ENCODE measurements around the gene TRAPPC11.
"Not testable (repeated sequence)": the region's sequence is repeated elsewhere in the genome, so short reads cannot be mapped to it uniquely, and the experiment has no call there.

The TRAPPC11 gene

DNA sequence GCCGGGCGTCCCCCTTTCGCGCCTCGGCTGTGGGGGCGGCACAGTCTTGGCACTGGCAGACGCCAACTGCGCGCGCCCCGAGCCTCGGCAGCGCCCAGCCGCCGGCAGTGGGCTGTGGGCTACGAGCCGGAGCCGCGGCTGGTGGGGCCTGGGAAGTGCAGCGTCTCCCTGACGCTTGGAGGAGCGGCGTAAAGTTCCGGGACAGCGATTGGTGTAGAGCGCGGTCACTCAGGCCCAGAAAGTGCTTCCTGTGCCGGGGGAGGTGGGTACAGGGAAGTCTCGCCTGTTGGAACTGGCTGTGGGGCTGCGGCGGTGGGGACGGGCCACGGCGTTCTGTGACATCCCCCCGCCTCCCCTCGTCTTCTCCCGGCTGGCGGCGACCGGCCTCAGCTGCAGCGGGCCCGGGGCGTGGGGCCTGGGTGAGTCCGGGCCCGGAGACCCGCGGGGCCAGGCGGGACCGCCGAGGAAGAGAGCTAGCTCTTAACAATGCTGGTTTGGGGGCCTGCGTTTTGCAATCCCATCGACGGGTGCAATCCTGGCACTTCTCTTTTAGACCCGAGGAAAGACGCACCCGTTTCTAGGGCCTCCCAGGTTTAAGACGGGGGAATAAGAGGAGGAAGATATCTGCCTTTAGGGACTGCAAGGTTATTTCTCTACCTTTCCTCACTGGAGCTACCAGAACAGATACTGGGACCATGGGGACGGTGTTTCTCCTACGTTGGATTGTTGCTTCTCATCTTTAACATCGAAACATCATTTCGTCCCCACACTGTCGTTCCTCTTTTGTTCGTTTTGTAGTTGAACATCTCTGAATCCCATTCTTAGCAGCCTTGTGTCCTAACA lies at the start of gene TRAPPC11, which contains the start of gene RWDD4:
Gene TRAPPC11 (plus strand): TSS at position 265 of the 843 bp plus-strand sequence. CDS start 4,575 bp downstream, outside the sequence.
Gene RWDD4 (minus strand): TSS at position 157 of the 843 bp plus-strand sequence. CDS start 233 bp downstream, outside the sequence.
- peak; percentile 90 to 93 (median 91) for DNase-seq (ENCODE audit: low read depth in 3 of 3)

GRCh38 chr4:183610033-183610432 lies 49.1 kb upstream of the TRAPPC11 start:
- no peak for DNase-seq (ENCODE audit: low read depth in 3 of 3)

GRCh38 chr4:183610613-183611012 lies 48.5 kb upstream of the TRAPPC11 start:
- DNase-seq (ENCODE audit: low read depth in 3 of 3), result no peak

- no peak for DNase-seq (ENCODE audit: low read depth in 3 of 3)
Observed at GRCh38 chr4:183611210-183611830, 47.8 kb upstream of the TRAPPC11 start.

DNA sequence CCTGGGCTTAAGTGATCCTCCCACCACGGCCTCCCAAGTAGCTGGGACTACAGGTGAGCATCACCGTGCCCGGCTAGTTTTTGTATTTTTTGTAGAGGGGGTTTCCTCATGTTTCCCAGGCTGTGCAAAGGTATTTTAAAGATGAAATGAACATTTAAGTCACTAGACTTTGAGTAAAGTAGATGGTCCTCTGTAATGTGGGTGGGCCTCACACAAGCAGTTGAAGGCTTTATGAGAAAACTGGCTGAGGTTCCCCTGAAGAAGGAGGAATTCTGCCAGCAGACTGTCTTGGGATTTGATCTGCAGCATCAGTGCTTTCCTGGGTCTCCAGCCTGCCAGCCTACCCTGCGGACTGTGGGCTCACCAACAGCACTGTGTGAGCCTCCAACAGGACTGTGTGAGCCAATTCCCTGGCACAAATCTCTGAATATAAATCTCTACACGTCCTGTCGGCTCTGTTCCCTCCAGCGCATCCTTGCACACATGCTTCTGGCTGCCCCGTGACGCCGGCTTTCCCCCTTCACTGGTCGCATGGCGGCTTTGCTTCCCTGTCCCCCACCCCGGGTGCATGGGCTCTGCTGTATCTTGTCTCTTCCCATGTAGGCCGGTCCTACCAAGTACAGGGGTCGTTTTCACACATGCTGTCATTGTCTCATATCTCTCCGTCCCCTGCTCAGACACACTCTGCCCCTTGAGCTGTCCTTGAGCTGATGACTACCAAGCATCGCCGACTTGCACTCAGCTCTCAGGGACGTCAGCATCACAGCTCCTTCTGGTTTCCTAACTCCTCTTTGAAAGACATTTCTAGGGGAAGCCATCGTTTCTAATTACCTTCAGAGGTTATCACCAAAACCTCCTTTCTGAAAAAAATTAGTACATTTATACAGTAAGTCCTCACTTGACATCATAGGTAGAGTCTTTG lies 46.5 kb upstream of the TRAPPC11 start:
- no peak for DNase-seq (ENCODE audit: low read depth in 3 of 3)

- no peak for DNase-seq (ENCODE audit: low read depth in 3 of 3)
Observed at GRCh38 chr4:183617075-183617474, 42.0 kb upstream of the TRAPPC11 start.

GRCh38 chr4:183618681-183619080 lies 40.4 kb upstream of the TRAPPC11 start:
- DNase-seq (ENCODE audit: low read depth in 3 of 3), result no peak

GRCh38 chr4:183620421-183620820 lies 38.7 kb upstream of the TRAPPC11 start:
- no peak for DNase-seq (ENCODE audit: low read depth in 3 of 3)

DNA sequence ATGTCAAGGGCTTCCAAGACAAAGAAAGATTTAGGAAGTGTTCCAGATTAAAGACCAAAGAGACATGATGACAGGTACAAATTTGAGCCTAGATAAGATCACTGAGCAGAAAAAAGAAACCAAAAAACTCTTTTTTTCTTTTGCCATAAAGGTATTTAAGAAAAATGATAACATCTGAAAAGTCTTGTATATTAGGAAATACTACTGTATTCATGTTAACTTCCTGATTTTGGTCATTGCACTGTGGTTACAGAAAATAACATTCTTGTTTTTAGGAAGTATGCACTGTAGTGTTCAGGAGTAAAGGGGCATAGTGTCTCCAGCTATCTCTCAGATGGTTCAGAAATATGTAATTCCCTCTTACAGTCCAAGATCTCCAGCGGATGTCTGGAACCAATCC lies 37.2 kb upstream of the TRAPPC11 start:
- no peak for DNase-seq (ENCODE audit: low read depth in 3 of 3)

DNA sequence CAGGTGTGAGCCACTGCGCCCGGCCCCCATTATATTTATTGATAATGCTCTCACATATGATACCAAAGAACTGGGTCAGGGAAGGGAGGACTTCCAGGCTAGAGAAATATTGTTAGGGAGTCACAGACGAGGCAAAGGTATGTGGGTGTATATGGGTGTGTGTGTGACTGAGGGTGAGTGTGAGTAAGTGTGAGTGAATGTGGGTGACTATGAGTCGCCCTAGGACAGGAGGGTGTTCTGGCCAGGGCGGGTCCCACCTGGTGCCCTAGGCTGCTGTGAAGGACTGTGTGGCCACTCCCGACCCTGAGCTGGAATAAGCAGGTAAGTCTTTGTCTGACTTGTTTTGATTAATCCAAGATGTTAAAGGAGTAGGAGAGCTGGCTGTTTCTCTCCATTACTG lies 34.5 kb upstream of the TRAPPC11 start:
- no peak for DNase-seq (ENCODE audit: low read depth in 3 of 3)

- DNase-seq (ENCODE audit: low read depth in 3 of 3), result no peak
Observed at GRCh38 chr4:183626168-183626567, 32.9 kb upstream of the TRAPPC11 start.

GRCh38 chr4:183627286-183627685 lies 31.8 kb upstream of the TRAPPC11 start:
- DNase-seq (ENCODE audit: low read depth in 3 of 3), result not testable (repeated sequence)

GRCh38 chr4:183627979-183628588 lies 31.0 kb upstream of the TRAPPC11 start:
- no peak for DNase-seq (ENCODE audit: low read depth in 3 of 3)

DNA sequence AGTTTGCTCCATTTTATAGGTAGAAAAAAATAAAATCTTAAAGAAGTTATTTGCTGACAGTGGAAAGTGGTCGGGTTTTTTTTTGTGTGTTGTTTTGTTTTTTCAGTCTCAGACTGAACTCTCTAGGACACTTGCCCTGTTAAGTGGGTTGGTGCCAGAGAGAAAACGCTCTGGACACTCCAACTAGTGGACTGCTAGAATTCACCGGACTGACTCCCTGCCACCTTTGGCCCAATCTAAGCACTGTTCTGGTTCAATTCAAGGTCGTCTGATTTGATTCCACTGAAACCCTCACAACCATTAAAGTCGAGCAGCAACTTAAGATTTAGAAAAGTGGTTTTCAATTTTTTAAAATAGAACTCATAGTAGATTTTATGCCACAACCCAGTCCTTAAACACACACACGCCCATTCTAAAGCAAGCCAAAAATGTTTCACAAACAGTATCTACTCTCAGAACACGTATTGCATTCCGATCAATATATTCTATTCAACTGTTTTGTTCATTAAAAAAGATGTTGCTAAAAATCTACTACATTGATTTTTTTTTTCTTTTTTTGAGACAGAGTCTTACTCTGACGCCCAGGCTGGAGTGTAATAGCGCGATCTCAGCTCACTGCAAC lies 27.4 kb upstream of the TRAPPC11 start:
- DNase-seq (ENCODE audit: low read depth in 3 of 3), result no peak

DNA sequence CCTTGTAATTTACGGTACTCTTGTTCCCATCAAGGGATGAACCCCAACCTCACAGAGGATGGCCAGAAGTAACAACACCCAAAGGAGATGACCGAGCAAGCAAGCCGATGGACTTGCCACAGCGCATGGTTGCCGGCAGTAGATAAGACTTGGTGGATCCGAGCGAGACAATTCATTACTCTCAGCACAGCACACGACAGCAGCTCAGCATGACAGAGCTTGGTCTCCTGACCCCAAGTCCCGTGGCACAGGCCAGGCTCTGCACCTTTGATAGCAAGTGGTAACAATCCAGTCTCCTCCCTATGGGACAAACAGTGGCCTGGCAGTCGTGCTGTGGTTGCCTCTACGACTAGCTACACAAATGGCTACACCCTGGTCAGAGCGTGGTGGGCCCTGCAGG lies 26.4 kb upstream of the TRAPPC11 start:
- no peak for DNase-seq (ENCODE audit: low read depth in 3 of 3)

DNA sequence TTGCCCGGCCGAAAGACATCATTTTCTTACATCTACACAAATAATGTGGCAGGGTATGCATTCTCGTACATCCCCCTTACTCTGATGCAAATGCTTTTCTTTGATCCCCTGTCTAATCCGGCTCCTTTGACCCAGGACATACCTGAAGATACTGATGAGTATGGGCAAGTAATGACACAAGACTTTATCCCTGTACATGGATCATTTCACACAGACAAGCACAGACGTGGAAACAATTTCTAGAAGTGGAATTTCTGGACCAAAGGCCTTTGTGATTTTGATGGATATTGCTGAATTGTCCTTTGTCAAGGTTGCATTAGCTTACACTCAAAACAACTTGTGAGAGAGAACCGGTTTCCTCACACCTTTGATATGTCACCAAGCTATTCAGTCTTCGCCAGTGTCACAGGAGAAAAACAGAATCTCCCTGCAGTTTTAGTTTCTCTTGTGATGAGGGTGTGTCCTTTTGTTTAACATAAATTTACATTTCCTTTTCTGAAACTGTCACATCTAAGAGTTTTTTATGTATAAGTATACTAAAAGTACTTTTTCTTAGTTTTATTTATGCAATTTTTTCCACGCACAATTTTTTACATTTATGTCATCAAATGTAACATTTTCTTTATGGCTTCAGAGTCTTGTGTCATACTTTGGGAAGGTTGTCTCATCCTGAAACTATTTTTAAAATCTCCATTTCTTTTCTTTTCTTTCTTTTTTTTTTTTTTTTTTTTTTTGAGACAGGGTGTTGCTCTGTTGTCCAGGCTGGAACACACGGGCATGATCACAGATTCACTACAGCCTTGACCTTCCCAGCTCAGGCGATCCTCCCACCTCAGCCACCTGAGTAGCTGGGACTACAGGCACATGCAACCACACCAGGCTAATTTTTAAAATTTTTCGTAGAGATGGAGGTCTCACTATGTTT lies 25.4 kb upstream of the TRAPPC11 start:
- DNase-seq (ENCODE audit: low read depth in 3 of 3), result no peak

- no peak for DNase-seq (ENCODE audit: low read depth in 3 of 3)
Observed at GRCh38 chr4:183635321-183635720, 23.8 kb upstream of the TRAPPC11 start.

DNA sequence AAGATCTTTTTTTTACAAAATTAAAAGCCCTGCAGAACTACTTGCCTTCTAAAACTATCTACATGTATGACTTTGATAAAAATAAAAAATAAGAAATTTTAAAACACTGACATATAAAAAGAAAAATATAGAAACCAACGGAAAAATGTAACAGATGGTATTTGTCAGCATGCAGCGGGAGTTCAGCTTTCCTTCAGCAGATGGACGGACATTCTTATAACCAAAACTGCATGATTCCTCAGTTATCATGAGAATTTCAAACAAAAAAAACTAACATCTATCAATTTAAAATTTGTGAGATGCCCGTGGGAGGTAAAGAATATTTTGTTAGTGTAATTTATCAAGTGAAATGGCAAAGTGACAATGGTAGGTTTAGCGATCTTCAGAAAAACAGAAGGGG lies 23.4 kb upstream of the TRAPPC11 start:
- DNase-seq (ENCODE audit: low read depth in 3 of 3), result no peak

DNA sequence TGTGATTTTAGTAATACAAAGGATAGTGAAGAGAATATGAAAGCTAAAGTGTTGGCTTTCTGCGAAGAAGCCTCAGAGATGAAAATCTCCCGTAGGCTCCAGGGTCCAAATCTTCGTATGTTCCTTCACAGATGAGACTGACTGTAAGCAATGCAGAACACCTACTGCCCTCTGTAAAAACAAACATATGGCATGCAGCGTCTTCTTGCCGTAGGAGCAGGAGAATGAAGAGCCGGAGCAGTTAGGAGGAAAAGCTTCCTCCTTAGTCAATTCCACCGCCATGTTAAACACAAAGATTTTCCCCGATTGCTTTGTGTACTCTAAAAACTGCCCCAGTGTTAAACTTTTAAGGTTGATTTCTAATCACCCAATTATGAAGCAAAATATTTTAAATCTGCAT lies 22.6 kb upstream of the TRAPPC11 start:
- DNase-seq (ENCODE audit: low read depth in 3 of 3), result no peak

GRCh38 chr4:183636923-183637322 lies 22.2 kb upstream of the TRAPPC11 start:
- no peak for DNase-seq (ENCODE audit: low read depth in 3 of 3)

Data from stimulated activated CD4-positive, alpha-beta T cell treated with anti-CD3 and anti-CD28 coated beads, TNF-alpha, amount 100 ng/mL, for 48 hours (primary cell).